ENCODE data around the gene ANO7. TPM values are rescaled to one million over a fixed set of nuclear protein-coding genes. Genes with fewer than 3 reads are reported as not detected.

The ANO7 gene
- polyA plus RNA-seq, 1 donor from 2014 or later: not detected

GRCh38 chr2:241179899-241180298 is 8.6 kb upstream of the ANO7 start:
- H3K27me3 ChIP-seq (ENCODE audit: insufficient read depth, low read depth, low read length): no peaks in the 10 kb centered on the region
- H4K20me1 ChIP-seq (ENCODE audit: insufficient read depth): no peaks in the 10 kb centered on the region
- no peak overlapping the region for H3K4me2 ChIP-seq (ENCODE audit: low read length)
- H3K9me3 ChIP-seq (ENCODE audit: low read length): no peaks in the 10 kb centered on the region
- TF ChIP-seq POLR2AphosphoS5 (IDR thresholded peaks at IDR 0.05): no peak
- no peak for TF ChIP-seq EP300 (conservative IDR thresholded peaks at IDR 0.05; ENCODE audit: poor library complexity, severe bottlenecking)
- TF ChIP-seq CTCF (IDR thresholded peaks at IDR 0.05; ENCODE audit: poor library complexity, severe bottlenecking): no peak
- no peak overlapping the region for H3K27ac ChIP-seq (ENCODE audit: low read length)
- no peak overlapping the region for H3K9ac ChIP-seq (ENCODE audit: low read length)
- no peak overlapping the region for H2AFZ ChIP-seq (ENCODE audit: low read depth, low read length)
- no peak overlapping the region for H3K4me3 ChIP-seq (ENCODE audit: low read length)
- no peaks in the 10 kb centered on the region for H3F3A ChIP-seq (ENCODE audit: insufficient read depth, low read length, poor library complexity, severe bottlenecking)
- no peaks in the 10 kb centered on the region for H3K79me2 ChIP-seq (replicated peaks; ENCODE audit: insufficient read depth, low read length)
- no peaks in the 10 kb centered on the region for H3K36me3 ChIP-seq (ENCODE audit: insufficient read depth, low read length)
- no peaks in the 10 kb centered on the region for H3K9me2 ChIP-seq (ENCODE audit: insufficient read depth, low read length)

GRCh38 chr2:241180495-241180894 is 8.0 kb upstream of the ANO7 start:
- TF ChIP-seq SMC3 (conservative IDR thresholded peaks at IDR 0.05; ENCODE audit: poor library complexity) (no peak), RAD21 (conservative IDR thresholded peaks at IDR 0.05) (no peak), REST (IDR thresholded peaks at IDR 0.05; ENCODE audit: borderline replicate concordance) (no peak), MXI1 (conservative IDR thresholded peaks at IDR 0.05; ENCODE audit: poor library complexity, severe bottlenecking) (no peak), EZH2 (IDR thresholded peaks at IDR 0.05; ENCODE audit: borderline replicate concordance, insufficient read depth, low read length, poor library complexity, severe bottlenecking) (no peak), EP300 (conservative IDR thresholded peaks at IDR 0.05; ENCODE audit: poor library complexity, severe bottlenecking) (no peak), CTCF (IDR thresholded peaks at IDR 0.05; ENCODE audit: poor library complexity, severe bottlenecking) (no peak), TAF1 (IDR thresholded peaks at IDR 0.05; ENCODE audit: low read depth) (no peak), POLR2AphosphoS5 (IDR thresholded peaks at IDR 0.05) (no peak)
- no peak overlapping the region for H3K4me3 ChIP-seq (ENCODE audit: low read length)
- H2AFZ ChIP-seq (ENCODE audit: low read depth, low read length): no peak overlapping the region
- no peak overlapping the region for H3K27ac ChIP-seq (ENCODE audit: low read length)
- H3K4me2 ChIP-seq (ENCODE audit: low read length): no peak overlapping the region
- no peaks in the 10 kb centered on the region for H3K9me2 ChIP-seq (ENCODE audit: insufficient read depth, low read length)
- no peaks in the 10 kb centered on the region for H3K27me3 ChIP-seq (ENCODE audit: insufficient read depth, low read depth, low read length)
- H3K79me2 ChIP-seq (replicated peaks; ENCODE audit: insufficient read depth, low read length): no peaks in the 10 kb centered on the region
- H3K36me3 ChIP-seq (ENCODE audit: insufficient read depth, low read length): no peaks in the 10 kb centered on the region
- no peaks in the 10 kb centered on the region for H4K20me1 ChIP-seq (ENCODE audit: insufficient read depth)
- H3F3A ChIP-seq (ENCODE audit: insufficient read depth, low read length, poor library complexity, severe bottlenecking): no peaks in the 10 kb centered on the region
- no peak overlapping the region for H3K9ac ChIP-seq (ENCODE audit: low read length)
- H3K9me3 ChIP-seq (ENCODE audit: low read length): no peaks in the 10 kb centered on the region

Measured in neural cell (in vitro differentiated cells).